Fibroblast of lung (primary cell): ENCODE measurements around the gene KRTAP4-6. TPM values are rescaled to one million over a fixed set of nuclear protein-coding genes. Genes with fewer than 3 reads are reported as not detected.
"Not testable (repeated sequence)": the region's sequence is repeated elsewhere in the genome, so short reads cannot be mapped to it uniquely, and the experiment has no call there.

Source experiments
- DNase-seq, 2 donors: peaks; one replicate each; pipeline versions ENCODE4 v3.0.0 to v3.0.0-alpha.2; 2010; ENCODE audit warnings: low read depth in 2 of 2
- H2AFZ ChIP-seq: 2 replicates; pipeline ENCODE4 v1.5.1; 2012; ENCODE audit warnings: low read length, control low read depth, inconsistent platforms
- H3K27ac ChIP-seq: 2 replicates; pipeline ENCODE4 v1.5.1; 2011; ENCODE audit warnings: low read length, control low read depth; ENCODE audit not compliant: insufficient read depth
- H3K27me3 ChIP-seq: 2 replicates; pipeline ENCODE4 v1.5.1; 2011; ENCODE audit warnings: mild to moderate bottlenecking, low read length; ENCODE audit not compliant: control insufficient read depth, insufficient read depth
- H3K36me3 ChIP-seq: 2 replicates; pipeline ENCODE4 v1.5.1; 2011; ENCODE audit warnings: low read length; ENCODE audit not compliant: control insufficient read depth, insufficient read depth
- H3K4me1 ChIP-seq: 2 replicates; pipeline ENCODE4 v1.5.1; 2011; ENCODE audit warnings: low read length; ENCODE audit not compliant: control insufficient read depth, insufficient read depth; ENCODE audit errors: extremely low read depth
- H3K4me2 ChIP-seq: 2 replicates; pipeline ENCODE4 v1.5.1; 2011; ENCODE audit warnings: low read length, control low read depth; ENCODE audit not compliant: insufficient read depth; ENCODE audit errors: extremely low read depth
- H3K4me3 ChIP-seq, 4 experiments: fragments of 200-600 bp in 1 of 4; sonication (generic) in 1 of 4; replicated peaks in 1 of 4; 2 replicates each; pipeline ENCODE4 v1.5.1; 2011 to 2016; ENCODE audit warnings: low read length in 4 of 4, low read depth in 3 of 4, mild to moderate bottlenecking in 3 of 4, control low read depth in 2 of 4, inconsistent platforms in 1 of 4, mixed read lengths in 1 of 4; ENCODE audit not compliant: insufficient read depth in 1 of 4; ENCODE audit errors: control extremely low read depth in 1 of 4
- H3K79me2 ChIP-seq: 2 replicates; pipeline ENCODE4 v1.5.1; 2012; ENCODE audit warnings: mild to moderate bottlenecking, low read length, inconsistent platforms; ENCODE audit not compliant: control insufficient read depth, insufficient read depth
- H3K9ac ChIP-seq: 2 replicates; pipeline ENCODE4 v1.5.1; 2011; ENCODE audit warnings: mild to moderate bottlenecking, low read length, control low read depth; ENCODE audit not compliant: insufficient read depth
- H3K9me3 ChIP-seq: 2 replicates; pipeline ENCODE4 v1.5.1; 2012; ENCODE audit warnings: low read depth, low read length; ENCODE audit not compliant: control insufficient read depth, insufficient read depth
- H4K20me1 ChIP-seq: 2 replicates; pipeline ENCODE4 v1.5.1; 2011; ENCODE audit warnings: low read length; ENCODE audit not compliant: control insufficient read depth, insufficient read depth; ENCODE audit errors: extremely low read depth
- EZH2 ChIP-seq: IDR thresholded peaks from 2 replicates; pipeline ENCODE4 v1.5.1; 2012; ENCODE audit warnings: low read length, control low read depth, mild to moderate bottlenecking; ENCODE audit errors: missing control alignments
- polyA plus RNA-seq, 2 donors: library from polyadenylated mRNA; depleted of rRNA in 1 of 2; stranded (reverse) in 1 of 2; unstranded in 1 of 2; fragments of >200 nt; gene quantifications; 2 replicates each; pipeline ENCODE4 v1.2.1, GENCODE V29; 2011 to 2012; ENCODE audit warnings: missing spikeins in 1 of 2
- total RNA-seq: library from RNA; depleted of rRNA; stranded (reverse); fragments of >200 nt; gene quantifications from 2 replicates; pipeline ENCODE4 v1.2.1, GENCODE V29; 2014
- TF ChIP-seq, protein P1 (sequence below), 2 donors: IDR thresholded peaks in 1 of 2; conservative IDR thresholded peaks in 1 of 2; 1 replicate in 1 of 2; 2 replicates in 1 of 2; pipeline ENCODE4 v1.5.1; 2011 to 2012; ENCODE audit warnings: low read length in 2 of 2, control low read depth in 1 of 2, inconsistent platforms in 1 of 2, low read depth in 1 of 2, mild to moderate bottlenecking in 1 of 2

The KRTAP4-6 gene
- total and polyA plus RNA-seq, 2 donors (not counting 1 experiment from before 2014, with no cell fraction given), result not detected

DNA sequence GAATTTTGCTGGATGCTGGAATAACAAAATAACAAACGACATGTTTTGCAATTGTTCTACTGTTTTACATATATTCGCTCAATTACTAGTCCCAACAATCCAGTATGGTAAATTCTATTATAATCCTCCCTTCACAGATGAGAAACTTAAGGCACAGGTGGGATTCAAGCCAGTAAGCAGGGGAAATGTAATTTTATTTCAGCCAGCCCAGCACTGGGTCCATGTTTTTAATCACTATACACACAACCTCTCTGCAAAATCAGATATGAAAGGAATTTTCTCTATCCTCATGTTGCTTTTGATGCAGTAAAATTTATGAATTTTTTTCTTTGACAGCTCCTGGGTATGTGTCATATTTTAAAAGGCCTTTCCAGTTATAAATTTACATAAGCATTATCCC, 4.9 kb upstream of the KRTAP4-6 start:
- TF ChIP-seq, protein P1, sequence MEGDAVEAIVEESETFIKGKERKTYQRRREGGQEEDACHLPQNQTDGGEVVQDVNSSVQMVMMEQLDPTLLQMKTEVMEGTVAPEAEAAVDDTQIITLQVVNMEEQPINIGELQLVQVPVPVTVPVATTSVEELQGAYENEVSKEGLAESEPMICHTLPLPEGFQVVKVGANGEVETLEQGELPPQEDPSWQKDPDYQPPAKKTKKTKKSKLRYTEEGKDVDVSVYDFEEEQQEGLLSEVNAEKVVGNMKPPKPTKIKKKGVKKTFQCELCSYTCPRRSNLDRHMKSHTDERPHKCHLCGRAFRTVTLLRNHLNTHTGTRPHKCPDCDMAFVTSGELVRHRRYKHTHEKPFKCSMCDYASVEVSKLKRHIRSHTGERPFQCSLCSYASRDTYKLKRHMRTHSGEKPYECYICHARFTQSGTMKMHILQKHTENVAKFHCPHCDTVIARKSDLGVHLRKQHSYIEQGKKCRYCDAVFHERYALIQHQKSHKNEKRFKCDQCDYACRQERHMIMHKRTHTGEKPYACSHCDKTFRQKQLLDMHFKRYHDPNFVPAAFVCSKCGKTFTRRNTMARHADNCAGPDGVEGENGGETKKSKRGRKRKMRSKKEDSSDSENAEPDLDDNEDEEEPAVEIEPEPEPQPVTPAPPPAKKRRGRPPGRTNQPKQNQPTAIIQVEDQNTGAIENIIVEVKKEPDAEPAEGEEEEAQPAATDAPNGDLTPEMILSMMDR (conservative IDR thresholded peaks at IDR 0.05 in 1 of 2, IDR thresholded peaks at IDR 0.05 in 1 of 2; ENCODE audit: low read depth in 1 of 2, low read length in 2 of 2), result no peak
- no peak for TF ChIP-seq EZH2
- Histone ChIP-seq H3K27me3 (no peaks in the 10 kb centered on the region), H3K4me1 (no peaks in the 10 kb centered on the region), H3K4me3 (no peak overlapping the region), H3K9ac (no peak overlapping the region), H3K79me2 (no peaks in the 10 kb centered on the region), H4K20me1 (no peaks in the 10 kb centered on the region), H3K27ac (no peak overlapping the region), H2AFZ (no peak overlapping the region), H3K36me3 (no peaks in the 10 kb centered on the region), H3K9me3 (no peaks in the 10 kb centered on the region), H3K4me2 (no peak overlapping the region)
- DNase-seq, result no peak

DNA sequence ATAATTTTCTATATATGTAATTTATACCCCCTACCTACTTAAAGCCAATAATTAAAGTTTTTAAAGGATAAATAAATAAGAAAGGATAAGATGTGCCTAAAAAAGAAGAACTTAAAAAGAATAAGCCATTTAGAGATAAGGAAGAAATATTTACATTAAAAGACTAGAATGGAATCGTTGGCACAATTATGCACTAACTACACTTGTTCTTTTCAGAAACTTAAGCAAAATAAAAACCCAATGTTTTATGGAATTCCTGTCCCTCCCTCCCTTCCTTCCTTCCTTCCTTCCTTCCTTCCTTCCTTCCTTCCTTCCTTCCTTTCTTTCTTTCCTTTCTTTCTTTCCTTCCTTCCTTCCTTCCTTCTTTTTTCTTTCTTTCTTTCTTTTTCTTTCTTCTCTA, 4.5 kb upstream of the KRTAP4-6 start:
- Histone ChIP-seq H3K4me2 (no peak overlapping the region), H3K79me2 (no peaks in the 10 kb centered on the region), H3K4me1 (no peaks in the 10 kb centered on the region), H3K27me3 (no peaks in the 10 kb centered on the region), H3K9me3 (no peaks in the 10 kb centered on the region), H3K27ac (no peak overlapping the region), H3K4me3 (no peak overlapping the region), H3K9ac (no peak overlapping the region), H3K36me3 (no peaks in the 10 kb centered on the region), H4K20me1 (no peaks in the 10 kb centered on the region), H2AFZ (no peak overlapping the region)
- TF ChIP-seq, protein P1 (conservative IDR thresholded peaks at IDR 0.05 in 1 of 2, IDR thresholded peaks at IDR 0.05 in 1 of 2; ENCODE audit: low read depth in 1 of 2, low read length in 2 of 2), result no peak
- TF ChIP-seq EZH2, result no peak
- no peak for DNase-seq

DNA sequence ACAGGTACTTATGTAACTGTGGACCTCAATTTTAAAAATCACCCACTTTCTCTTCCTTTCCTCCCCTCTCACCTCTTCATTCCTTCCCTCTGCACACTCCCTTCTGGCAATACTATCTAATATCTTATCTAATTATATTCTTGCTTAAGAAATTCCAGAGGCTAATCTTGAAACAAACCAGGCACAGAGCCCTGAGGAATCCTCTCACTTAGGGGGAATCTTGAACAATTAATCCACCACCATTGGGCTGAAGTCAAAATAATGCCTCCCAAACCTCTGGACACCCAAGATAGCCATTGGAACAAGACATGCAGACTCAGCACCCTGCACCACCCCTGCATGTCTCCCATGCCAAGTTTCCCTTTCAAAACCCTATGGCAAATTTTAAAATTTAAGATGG, 1.0 kb upstream of the KRTAP4-6 start:
- Histone ChIP-seq H3K27ac (no peak overlapping the region), H3K4me2 (no peak overlapping the region), H2AFZ (no peak overlapping the region), H3K27me3 (no peaks in the 10 kb centered on the region), H3K9ac (no peak overlapping the region), H3K9me3 (no peaks in the 10 kb centered on the region), H3K36me3 (no peaks in the 10 kb centered on the region), H3K79me2 (no peaks in the 10 kb centered on the region), H3K4me3 (no peak overlapping the region), H4K20me1 (no peaks in the 10 kb centered on the region), H3K4me1 (no peaks in the 10 kb centered on the region)
- DNase-seq, result no peak
- no peak for TF ChIP-seq EZH2
- TF ChIP-seq, protein P1 (conservative IDR thresholded peaks at IDR 0.05 in 1 of 2, IDR thresholded peaks at IDR 0.05 in 1 of 2; ENCODE audit: low read depth in 1 of 2, low read length in 2 of 2), result no peak

DNA sequence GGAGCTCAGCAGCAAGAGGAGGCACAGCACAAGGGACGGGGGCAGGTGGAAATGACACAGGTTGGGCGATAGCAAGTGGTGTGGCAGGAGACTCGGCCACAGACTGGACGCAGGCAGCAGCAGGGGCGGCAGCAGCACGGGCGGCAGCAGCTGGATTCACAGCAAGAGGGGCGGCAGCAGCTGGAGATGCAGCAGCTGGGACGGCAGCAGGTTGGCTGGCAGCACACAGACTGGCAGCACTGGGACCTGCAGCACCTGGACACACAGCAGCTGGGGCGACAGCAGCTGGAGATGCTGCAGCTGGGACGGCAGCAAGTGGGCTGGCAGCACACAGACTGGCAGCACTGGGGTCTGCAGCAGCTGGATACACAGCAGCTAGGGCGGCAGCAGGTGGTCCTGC, 479 bp downstream of the KRTAP4-6 start:
- DNase-seq, H3K27ac ChIP-seq: not testable (repeated sequence)

More for the DNA sequence above, 479 bp downstream of the KRTAP4-6 start:
- H3K27me3 ChIP-seq, H3K9ac ChIP-seq, H3K4me2 ChIP-seq, H3K36me3 ChIP-seq, H2AFZ ChIP-seq, H3K9me3 ChIP-seq, H3K4me1 ChIP-seq, H4K20me1 ChIP-seq, H3K4me3 ChIP-seq, H3K79me2 ChIP-seq: not testable (repeated sequence)
